ENCODE results near the gene SIRPB2. TPM values are rescaled to one million over a fixed set of nuclear protein-coding genes. Genes with fewer than 3 reads are reported as not detected.

Gene SIRPB2
- total and polyA plus RNA-seq, 2 donors from 2014 or later: 0.86 to 8.2 TPM

GRCh38 chr20:1434571-1435336 lies 56.5 kb downstream of the SIRPB2 start:
- no peak for FAIRE-seq
- Histone ChIP-seq H3K4me1 (ENCODE audit: control insufficient read depth in 2 of 3, insufficient read depth in 2 of 3, low read depth in 1 of 3, low read length in 3 of 3) (no peaks in the 10 kb centered on the region), H3K27ac (ENCODE audit: low read depth in 2 of 2, low read length in 2 of 2) (no peak overlapping the region), H3K27me3 (ENCODE audit: control insufficient read depth, insufficient read depth, low read length) (no peaks in the 10 kb centered on the region), H3K36me3 (ENCODE audit: control insufficient read depth in 2 of 3, insufficient read depth in 3 of 3, low read length in 3 of 3) (no peaks in the 10 kb centered on the region), H3K9me3 (ENCODE audit: control insufficient read depth in 2 of 3, insufficient read depth in 1 of 3, low read length in 3 of 3) (no peaks in the 10 kb centered on the region), H3K9ac (ENCODE audit: low read length in 3 of 3) (no peak overlapping the region), H3K4me3 (ENCODE audit: low read length in 3 of 3) (no peak overlapping the region)
- TF ChIP-seq, protein P1, sequence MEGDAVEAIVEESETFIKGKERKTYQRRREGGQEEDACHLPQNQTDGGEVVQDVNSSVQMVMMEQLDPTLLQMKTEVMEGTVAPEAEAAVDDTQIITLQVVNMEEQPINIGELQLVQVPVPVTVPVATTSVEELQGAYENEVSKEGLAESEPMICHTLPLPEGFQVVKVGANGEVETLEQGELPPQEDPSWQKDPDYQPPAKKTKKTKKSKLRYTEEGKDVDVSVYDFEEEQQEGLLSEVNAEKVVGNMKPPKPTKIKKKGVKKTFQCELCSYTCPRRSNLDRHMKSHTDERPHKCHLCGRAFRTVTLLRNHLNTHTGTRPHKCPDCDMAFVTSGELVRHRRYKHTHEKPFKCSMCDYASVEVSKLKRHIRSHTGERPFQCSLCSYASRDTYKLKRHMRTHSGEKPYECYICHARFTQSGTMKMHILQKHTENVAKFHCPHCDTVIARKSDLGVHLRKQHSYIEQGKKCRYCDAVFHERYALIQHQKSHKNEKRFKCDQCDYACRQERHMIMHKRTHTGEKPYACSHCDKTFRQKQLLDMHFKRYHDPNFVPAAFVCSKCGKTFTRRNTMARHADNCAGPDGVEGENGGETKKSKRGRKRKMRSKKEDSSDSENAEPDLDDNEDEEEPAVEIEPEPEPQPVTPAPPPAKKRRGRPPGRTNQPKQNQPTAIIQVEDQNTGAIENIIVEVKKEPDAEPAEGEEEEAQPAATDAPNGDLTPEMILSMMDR (IDR thresholded peaks at IDR 0.05; ENCODE audit: borderline replicate concordance, extremely low read depth, insufficient read depth): no peak
- DNase-seq: peak in 1 of 5 donors; percentile 22
- intact Hi-C loops (cut with DNase I): loop anchor here (5.0 kb wide), 1 partner anchor 122 kb away; no protein-coding TSS in a partner anchor

- TF ChIP-seq, protein P1 (IDR thresholded peaks at IDR 0.05; ENCODE audit: borderline replicate concordance, extremely low read depth, insufficient read depth): no peak
- no peak overlapping the region for H3K9ac ChIP-seq (ENCODE audit: low read length in 3 of 3)
- H3K9me3 ChIP-seq (ENCODE audit: control insufficient read depth in 2 of 3, insufficient read depth in 1 of 3, low read length in 3 of 3): no peaks in the 10 kb centered on the region
- H3K4me3 ChIP-seq (ENCODE audit: low read length in 3 of 3): no peak overlapping the region
- intact Hi-C loops (cut with DNase I): no loop called here
- DNase-seq (no peak), FAIRE-seq (no peak)
- H3K27ac ChIP-seq (ENCODE audit: low read depth in 2 of 2, low read length in 2 of 2): no peak overlapping the region
- no peaks in the 10 kb centered on the region for H3K27me3 ChIP-seq (ENCODE audit: control insufficient read depth, insufficient read depth, low read length)
- H3K36me3 ChIP-seq (ENCODE audit: control insufficient read depth in 2 of 3, insufficient read depth in 3 of 3, low read length in 3 of 3): no peaks in the 10 kb centered on the region
- no peaks in the 10 kb centered on the region for H3K4me1 ChIP-seq (ENCODE audit: control insufficient read depth in 2 of 3, insufficient read depth in 2 of 3, low read depth in 1 of 3, low read length in 3 of 3)
Observed at GRCh38 chr20:1431158-1431557, 60.1 kb downstream of the SIRPB2 start.

- Histone ChIP-seq H3K27me3 (ENCODE audit: control insufficient read depth, insufficient read depth, low read length) (no peaks in the 10 kb centered on the region), H3K4me3 (ENCODE audit: low read length in 3 of 3) (no peak overlapping the region), H3K4me1 (ENCODE audit: control insufficient read depth in 2 of 3, insufficient read depth in 2 of 3, low read depth in 1 of 3, low read length in 3 of 3) (no peaks in the 10 kb centered on the region), H3K9me3 (ENCODE audit: control insufficient read depth in 2 of 3, insufficient read depth in 1 of 3, low read length in 3 of 3) (no peaks in the 10 kb centered on the region), H3K9ac (ENCODE audit: low read length in 3 of 3) (no peak overlapping the region), H3K36me3 (ENCODE audit: control insufficient read depth in 2 of 3, insufficient read depth in 3 of 3, low read length in 3 of 3) (no peaks in the 10 kb centered on the region), H3K27ac (ENCODE audit: low read depth in 2 of 2, low read length in 2 of 2) (no peak overlapping the region)
- DNase-seq: no peak
- TF ChIP-seq, protein P1 (IDR thresholded peaks at IDR 0.05; ENCODE audit: borderline replicate concordance, extremely low read depth, insufficient read depth): no peak
- FAIRE-seq: no peak
- intact Hi-C loops (cut with DNase I): no loop called here
Observed at GRCh38 chr20:1430004-1430451, 61.2 kb downstream of the SIRPB2 start.

All from kidney (tissue), 14 donors.